GM21423 (cell line): Measurements from ENCODE around the gene ACACB.

Experiments used
- ATAC-seq: cut with Tn5 transposase; IDR thresholded peaks from one replicate; pipeline ENCODE4 v1.9.1; 2021; ENCODE audit warnings: mild to moderate bottlenecking, moderate library complexity; ENCODE audit not compliant: unreplicated experiment

Gene ACACB

GRCh38 chr12:109203480-109203879 lies 87.1 kb downstream of the ACACB start:
- no peak for ATAC-seq

GRCh38 chr12:109209082-109209481 lies 92.7 kb downstream of the ACACB start:
- no peak for ATAC-seq

- no peak for ATAC-seq
These were observed 96.2 kb downstream of the ACACB start for GRCh38 chr12:109212460-109213115.

GRCh38 chr12:109214131-109214530 lies 97.7 kb downstream of the ACACB start:
- ATAC-seq, result no peak

- no peak for ATAC-seq
These were observed 102.6 kb downstream of the ACACB start for GRCh38 chr12:109218996-109219395.

- no peak for ATAC-seq
These were observed 103.6 kb downstream of the ACACB start for GRCh38 chr12:109219938-109220337.

GRCh38 chr12:109221277-109221931 lies 105.0 kb downstream of the ACACB start:
- no peak for ATAC-seq

GRCh38 chr12:109222062-109222461 lies 105.7 kb downstream of the ACACB start:
- ATAC-seq, result no peak

- no peak for ATAC-seq
These were observed 106.1 kb downstream of the ACACB start for GRCh38 chr12:109222496-109222895.

- ATAC-seq, result no peak
These were observed 106.8 kb downstream of the ACACB start for GRCh38 chr12:109223211-109223610.

GRCh38 chr12:109223868-109224267 lies 107.5 kb downstream of the ACACB start:
- no peak for ATAC-seq

- no peak for ATAC-seq
These were observed 112.3 kb downstream of the ACACB start for GRCh38 chr12:109228664-109229063.

- no peak for ATAC-seq
These were observed 113.8 kb downstream of the ACACB start for GRCh38 chr12:109230193-109230592.

GRCh38 chr12:109232731-109233130 lies 116.3 kb downstream of the ACACB start:
- ATAC-seq, result no peak

GRCh38 chr12:109234012-109234411 lies 117.6 kb downstream of the ACACB start:
- no peak for ATAC-seq

- no peak for ATAC-seq
These were observed 119.9 kb downstream of the ACACB start for GRCh38 chr12:109236257-109236656.

GRCh38 chr12:109239179-109239578 lies 122.8 kb downstream of the ACACB start:
- no peak for ATAC-seq

GRCh38 chr12:109239691-109240090 lies 123.3 kb downstream of the ACACB start:
- ATAC-seq, result no peak

- no peak for ATAC-seq
These were observed 124.0 kb downstream of the ACACB start for GRCh38 chr12:109240365-109240764.

- no peak for ATAC-seq
These were observed 125.5 kb downstream of the ACACB start for GRCh38 chr12:109241936-109242335.

GRCh38 chr12:109244073-109244472 lies 127.7 kb downstream of the ACACB start:
- no peak for ATAC-seq

- ATAC-seq, result no peak
These were observed 129.8 kb downstream of the ACACB start for GRCh38 chr12:109246221-109246620.
